ENCODE data around the gene SERBP1.
"Not testable (repeated sequence)": the region's sequence is repeated elsewhere in the genome, so short reads cannot be mapped to it uniquely, and the experiment has no call there.

Gene SERBP1

GRCh38 chr1:67440339-67440738, 10.1 kb upstream of the SERBP1 start:
- no peak for DNase-seq

GRCh38 chr1:67439277-67440029, 9.3 kb upstream of the SERBP1 start:
- no peak for DNase-seq

- no peak for DNase-seq
These were observed 7.8 kb upstream of the SERBP1 start for GRCh38 chr1:67437961-67438360.

GRCh38 chr1:67436511-67437055, 6.4 kb upstream of the SERBP1 start:
- DNase-seq = peak in 3 of 4 experiments; percentile 34 to 68 (median 58)

- peak in 1 of 4 experiments; percentile 11 for DNase-seq
These were observed 4.3 kb upstream of the SERBP1 start for GRCh38 chr1:67434491-67434890.

GRCh38 chr1:67433837-67434236, 3.6 kb upstream of the SERBP1 start:
- DNase-seq = peak in 3 of 4 experiments; percentile 3 to 81 (median 71)

GRCh38 chr1:67432745-67433144, 2.5 kb upstream of the SERBP1 start:
- DNase-seq = no peak

- DNase-seq = no peak
These were observed 1.8 kb upstream of the SERBP1 start for GRCh38 chr1:67431869-67432578.

GRCh38 chr1:67431156-67431765, 1.1 kb upstream of the SERBP1 start:
- no peak for DNase-seq

- peak in 3 of 4 experiments; percentile 25 to 47 (median 40) for DNase-seq
These were observed 459 bp downstream of the SERBP1 start for GRCh38 chr1:67429528-67430357.

GRCh38 chr1:67429011-67429527, 1.1 kb downstream of the SERBP1 start:
- peak; percentile 30 to 58 (median 54) for DNase-seq

- no peak for DNase-seq
These were observed 2.3 kb downstream of the SERBP1 start for GRCh38 chr1:67427947-67428346.

- DNase-seq = no peak
These were observed 2.7 kb downstream of the SERBP1 start for GRCh38 chr1:67427465-67427864.

- DNase-seq = no peak
These were observed 9.2 kb downstream of the SERBP1 start for GRCh38 chr1:67420835-67421492.

GRCh38 chr1:67418839-67419586, 11.2 kb downstream of the SERBP1 start:
- DNase-seq = no peak

GRCh38 chr1:67417733-67418132, 12.5 kb downstream of the SERBP1 start:
- peak in 3 of 4 experiments; percentile 8 to 76 (median 65) for DNase-seq

- no peak for DNase-seq
These were observed 15.2 kb downstream of the SERBP1 start for GRCh38 chr1:67415041-67415440.

GRCh38 chr1:67414574-67414973, 15.6 kb downstream of the SERBP1 start:
- no peak for DNase-seq

- DNase-seq = not testable (repeated sequence)
These were observed 17.1 kb downstream of the SERBP1 start for GRCh38 chr1:67413101-67413500.

- DNase-seq = no peak
These were observed 22.1 kb downstream of the SERBP1 start for GRCh38 chr1:67408148-67408547.

GRCh38 chr1:67407498-67407897, 22.7 kb downstream of the SERBP1 start:
- no peak for DNase-seq

All from suppressor macrophage (primary cell).